AG04450 (cell line): ENCODE results near the gene CLEC7A. TPM values are rescaled to one million over a fixed set of nuclear protein-coding genes. Genes with fewer than 3 reads are reported as not detected.

Experiments
- CTCF ChIA-PET: fragments of 300-600, 350-600 bp; formaldehyde crosslinking; extraction: SDS; loops from one replicate; lab custom pipeline; 2022; ENCODE audit warnings: antibody characterized with exemption, inconsistent platforms; lab: Charles Lee
- POLR2A ChIA-PET: fragments of 350-600 bp; formaldehyde crosslinking; extraction: SDS; loops from one replicate; lab custom pipeline; 2021; ENCODE audit warnings: antibody characterized with exemption, inconsistent platforms; lab: Yijun Ruan, JAX
- DNase-seq: peaks from one replicate; pipeline ENCODE4 v3.0.0-alpha.2; 2011; ENCODE audit warnings: low read depth, low spot score
- H3K27ac ChIP-seq: one replicate; pipeline ENCODE4 v1.5.1; 2012; ENCODE audit warnings: low read depth, low read length, control low read depth
- H3K27me3 ChIP-seq: one replicate; pipeline ENCODE4 v1.6.0; 2012; ENCODE audit warnings: low read length; ENCODE audit not compliant: control insufficient read depth, insufficient read depth
- H3K4me3 ChIP-seq: 2 replicates; pipeline ENCODE4 v1.5.1; 2011; ENCODE audit warnings: mild to moderate bottlenecking, low read depth, low read length, control low read depth
- H3K9me3 ChIP-seq: 2 replicates; pipeline ENCODE4 v1.5.1; 2012; ENCODE audit warnings: low read length; ENCODE audit not compliant: control insufficient read depth, insufficient read depth
- CTCF ChIP-seq: IDR thresholded peaks from 2 replicates; pipeline ENCODE4 v1.5.1; 2011; ENCODE audit warnings: low read depth, low read length, control low read depth, inconsistent platforms
- polyA plus RNA-seq: library from polyadenylated mRNA; depleted of rRNA; stranded (reverse); fragments of >200 nt; gene quantifications from 2 replicates; pipeline ENCODE4 v1.2.3, GENCODE V29; 2011

CLEC7A gene
- polyA plus RNA-seq, 1 experiment: not detected

- DNase-seq: no peak
- Histone ChIP-seq H3K27me3 (no peaks in the 10 kb centered on the region), H3K4me3 (no peak overlapping the region), H3K9me3 (no peaks in the 10 kb centered on the region), H3K27ac (no peak overlapping the region)
- TF ChIP-seq CTCF: no peak
- CTCF ChIA-PET: no interaction called here
- POLR2A ChIA-PET: no interaction called here
Observed at GRCh38 chr12:10102322-10102721, 27.7 kb downstream of the CLEC7A start.

- ChIA-PET CTCF (no interaction called here), POLR2A (no interaction called here)
- no peak overlapping the region for H3K27ac ChIP-seq
- H3K9me3 ChIP-seq: no peaks in the 10 kb centered on the region
- no peak for TF ChIP-seq CTCF
- no peaks in the 10 kb centered on the region for H3K27me3 ChIP-seq
- no peak for DNase-seq
- no peak overlapping the region for H3K4me3 ChIP-seq
Observed at GRCh38 chr12:10101648-10102220, 28.3 kb downstream of the CLEC7A start.

GRCh38 chr12:10101042-10101579 lies 28.9 kb downstream of the CLEC7A start:
- CTCF ChIA-PET: no interaction called here

GRCh38 chr12:10098791-10099190 lies 31.2 kb downstream of the CLEC7A start, which contains the start of gene CLEC1A:
CLEC1A (minus strand) TSS chr12:10098985; CDS start chr12:10098922, 63 bp downstream.
- no peak for DNase-seq
- TF ChIP-seq CTCF: no peak
- CTCF ChIA-PET: interaction anchor here (0.6 to 0.7 kb wide), 2 partner anchors 64 to 137 kb away, joined by 3 read pairs; no protein-coding TSS in a partner anchor

More at GRCh38 chr12:10101042-10101579, 28.9 kb downstream of the CLEC7A start:
- TF ChIP-seq CTCF: no peak
- Histone ChIP-seq H3K27me3 (no peaks in the 10 kb centered on the region), H3K4me3 (no peak overlapping the region), H3K9me3 (no peaks in the 10 kb centered on the region), H3K27ac (no peak overlapping the region)
- POLR2A ChIA-PET: no interaction called here
- no peak for DNase-seq

GRCh38 chr12:10097521-10097920 lies 32.5 kb downstream of the CLEC7A start:
- no peak for DNase-seq
- Histone ChIP-seq H3K9me3 (no peaks in the 10 kb centered on the region), H3K27me3 (peaks cover 4% of the 10 kb centered on the region), H3K4me3 (no peak overlapping the region), H3K27ac (no peak overlapping the region)
- TF ChIP-seq CTCF: no peak
- ChIA-PET POLR2A (no interaction called here), CTCF (interaction anchor here (1.6 kb wide), 1 partner anchor 347 kb away, joined by 6 read pairs; no protein-coding TSS in a partner anchor)

More at GRCh38 chr12:10098791-10099190, 31.2 kb downstream of the CLEC7A start, which contains the start of gene CLEC1A:
- no peak within 1 kb of the TSS for H3K27ac ChIP-seq
- peaks cover 4% of the 10 kb centered on the region for H3K27me3 ChIP-seq
- POLR2A ChIA-PET: no interaction called here
- no peaks in the 10 kb centered on the region for H3K9me3 ChIP-seq
- no peak within 1 kb of the TSS for H3K4me3 ChIP-seq
